ENCODE measurements around the gene PAOX.

Gene PAOX

GRCh38 chr10:133379152-133379800, at the start of gene PAOX:
PAOX (plus strand) TSS chr10:133379262; CDS start chr10:133379317, 55 bp downstream.
- no peak for DNase-seq

GRCh38 chr10:133329491-133330202, 49.4 kb upstream of the PAOX start:
- DNase-seq: peak; percentile 53

GRCh38 chr10:133332936-133333699, 45.9 kb upstream of the PAOX start:
- no peak for DNase-seq

GRCh38 chr10:133334503-133335245, 44.4 kb upstream of the PAOX start:
- no peak for DNase-seq

- no peak for DNase-seq
These were observed 43.6 kb upstream of the PAOX start for GRCh38 chr10:133335246-133336117.

- DNase-seq: no peak
These were observed 42.9 kb upstream of the PAOX start for GRCh38 chr10:133336118-133336576.

- DNase-seq: no peak
These were observed 42.3 kb upstream of the PAOX start, which contains the start of gene CALY for GRCh38 chr10:133336577-133337369. CALY (minus strand) TSS chr10:133336896; CDS start chr10:133328989, 7,907 bp downstream.

- DNase-seq: no peak
These were observed 41.7 kb upstream of the PAOX start for GRCh38 chr10:133337370-133337725.

- no peak for DNase-seq
These were observed 40.7 kb upstream of the PAOX start for GRCh38 chr10:133338080-133339071.

GRCh38 chr10:133339708-133340380, 39.2 kb upstream of the PAOX start:
- DNase-seq: no peak

GRCh38 chr10:133341983-133342382, 37.1 kb upstream of the PAOX start:
- no peak for DNase-seq

GRCh38 chr10:133342942-133343341, 36.1 kb upstream of the PAOX start:
- no peak for DNase-seq

- DNase-seq: no peak
These were observed 35.5 kb upstream of the PAOX start for GRCh38 chr10:133343558-133343957.

GRCh38 chr10:133344236-133344635, 34.8 kb upstream of the PAOX start:
- no peak for DNase-seq

- DNase-seq: no peak
These were observed 32.6 kb upstream of the PAOX start for GRCh38 chr10:133346413-133346812.

GRCh38 chr10:133347710-133348517, 31.1 kb upstream of the PAOX start:
- DNase-seq: no peak

GRCh38 chr10:133349160-133349568, 29.9 kb upstream of the PAOX start:
- DNase-seq: no peak

- no peak for DNase-seq
These were observed 29.5 kb upstream of the PAOX start for GRCh38 chr10:133349577-133350011.
